ENCODE data around the gene PPFIBP2. TPM values are rescaled to one million over a fixed set of nuclear protein-coding genes. Genes with fewer than 3 reads are reported as not detected.
A peak's percentile ranks its signal among the peaks of the same experiment; 100 is the strongest.

The PPFIBP2 gene
- total RNA-seq, 4 donors from 2014 or later = 68.2 to 139 (median 76.2) TPM

DNA sequence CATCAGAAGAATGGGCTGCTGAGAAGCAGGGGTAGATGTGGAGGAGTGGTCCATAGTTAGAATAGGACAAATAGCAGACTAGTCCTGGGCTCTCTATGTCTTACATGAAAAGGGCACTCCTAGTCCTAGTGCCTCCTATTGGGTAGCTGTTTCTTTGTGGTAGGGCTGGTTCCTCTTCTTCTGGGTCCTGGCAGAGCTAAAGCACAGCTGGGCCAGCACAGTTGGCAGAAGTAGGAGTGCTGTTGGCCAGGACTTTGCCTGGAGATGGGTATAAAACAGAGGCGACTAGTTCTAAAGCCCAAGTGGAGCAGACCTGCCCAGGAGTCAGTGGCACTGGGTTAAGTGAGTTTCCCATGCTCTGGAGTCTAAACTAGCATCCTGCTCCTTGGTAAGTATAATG is 55.2 kb downstream of the PPFIBP2 start:
- TF ChIP-seq, protein P1, sequence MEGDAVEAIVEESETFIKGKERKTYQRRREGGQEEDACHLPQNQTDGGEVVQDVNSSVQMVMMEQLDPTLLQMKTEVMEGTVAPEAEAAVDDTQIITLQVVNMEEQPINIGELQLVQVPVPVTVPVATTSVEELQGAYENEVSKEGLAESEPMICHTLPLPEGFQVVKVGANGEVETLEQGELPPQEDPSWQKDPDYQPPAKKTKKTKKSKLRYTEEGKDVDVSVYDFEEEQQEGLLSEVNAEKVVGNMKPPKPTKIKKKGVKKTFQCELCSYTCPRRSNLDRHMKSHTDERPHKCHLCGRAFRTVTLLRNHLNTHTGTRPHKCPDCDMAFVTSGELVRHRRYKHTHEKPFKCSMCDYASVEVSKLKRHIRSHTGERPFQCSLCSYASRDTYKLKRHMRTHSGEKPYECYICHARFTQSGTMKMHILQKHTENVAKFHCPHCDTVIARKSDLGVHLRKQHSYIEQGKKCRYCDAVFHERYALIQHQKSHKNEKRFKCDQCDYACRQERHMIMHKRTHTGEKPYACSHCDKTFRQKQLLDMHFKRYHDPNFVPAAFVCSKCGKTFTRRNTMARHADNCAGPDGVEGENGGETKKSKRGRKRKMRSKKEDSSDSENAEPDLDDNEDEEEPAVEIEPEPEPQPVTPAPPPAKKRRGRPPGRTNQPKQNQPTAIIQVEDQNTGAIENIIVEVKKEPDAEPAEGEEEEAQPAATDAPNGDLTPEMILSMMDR (IDR thresholded peaks at IDR 0.05) = no peak
- TF ChIP-seq POLR2A (IDR thresholded peaks at IDR 0.05) = no peak
- no peak for TF ChIP-seq POLR2AphosphoS5 (IDR thresholded peaks at IDR 0.05)
- no peak for TF ChIP-seq EP300 (IDR thresholded peaks at IDR 0.05)
- DNase-seq (ENCODE audit: low spot score in 2 of 2) = no peak
- H3K36me3 ChIP-seq = peaks cover 21% of the 10 kb centered on the region
- H3K4me3 ChIP-seq = no peak overlapping the region
- H3K4me1 ChIP-seq = peaks cover 49% of the 10 kb centered on the region
- 33% methylated on average over 1 of the region's 1 CpG for WGBS
- H3K27ac ChIP-seq = no peak overlapping the region
- no peaks in the 10 kb centered on the region for H3K27me3 ChIP-seq
- H3K9me3 ChIP-seq = no peaks in the 10 kb centered on the region

DNA sequence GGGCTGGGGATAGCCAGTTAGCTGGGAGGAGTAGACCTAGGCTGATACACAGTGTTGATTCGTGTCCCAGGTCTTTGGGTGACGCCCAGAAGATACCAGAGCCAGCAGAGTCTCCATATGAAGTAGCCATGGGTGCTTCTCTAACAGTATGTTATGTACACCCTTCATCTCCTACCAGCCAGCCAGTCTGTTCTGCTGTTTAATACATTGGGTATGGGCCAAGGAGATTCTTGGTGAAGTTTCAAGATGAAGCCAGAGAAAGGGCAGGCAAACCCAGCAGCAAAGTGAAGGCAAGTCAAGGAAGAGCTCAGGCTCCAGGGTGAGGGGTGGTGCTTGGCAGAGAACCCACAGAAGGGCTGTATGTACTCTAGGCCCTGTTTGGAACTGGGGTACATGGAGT is 56.4 kb downstream of the PPFIBP2 start:
- H3K27me3 ChIP-seq = no peaks in the 10 kb centered on the region
- no peak overlapping the region for H3K4me3 ChIP-seq
- TF ChIP-seq POLR2A (IDR thresholded peaks at IDR 0.05) = no peak
- TF ChIP-seq, protein P1 (IDR thresholded peaks at IDR 0.05) = no peak
- TF ChIP-seq POLR2AphosphoS5 (IDR thresholded peaks at IDR 0.05) = no peak
- no peak for TF ChIP-seq EP300 (IDR thresholded peaks at IDR 0.05)
- H3K27ac ChIP-seq = no peak overlapping the region
- DNase-seq (ENCODE audit: low spot score in 2 of 2) = no peak
- H3K4me1 ChIP-seq = peaks cover 58% of the 10 kb centered on the region
- no peaks in the 10 kb centered on the region for H3K9me3 ChIP-seq
- peaks cover 19% of the 10 kb centered on the region for H3K36me3 ChIP-seq
- WGBS = 55% methylated on average over 2 of the region's 2 CpGs

DNA sequence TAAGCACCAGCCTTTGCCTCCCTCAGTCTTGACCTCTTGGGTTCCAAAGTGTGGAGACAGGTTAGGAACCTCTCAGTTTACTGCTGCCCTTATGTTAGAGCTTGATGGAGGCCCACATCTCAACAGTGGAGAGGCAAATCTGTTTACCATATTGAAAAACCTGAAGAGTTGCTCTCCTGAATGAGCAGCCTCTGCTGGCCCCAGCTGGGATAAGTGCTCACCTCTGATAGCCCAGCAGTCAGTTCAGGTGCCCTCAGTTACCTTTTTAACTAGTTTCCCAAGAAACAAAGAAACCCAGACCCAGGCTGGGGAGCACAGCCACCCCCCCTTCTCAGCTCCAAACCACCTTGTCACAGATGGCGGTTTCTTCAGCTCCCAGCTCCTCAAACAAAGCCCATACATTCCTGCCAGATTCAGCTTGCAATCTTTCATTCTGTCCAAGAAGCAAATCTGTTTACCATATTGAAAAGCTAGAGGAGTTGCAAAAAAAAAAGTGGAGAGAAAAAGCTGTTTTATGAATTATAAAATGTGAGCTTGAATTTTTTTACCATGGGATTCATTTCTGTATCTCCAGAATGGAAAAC is 57.2 kb downstream of the PPFIBP2 start:
- no peak for DNase-seq (ENCODE audit: low spot score in 2 of 2)
- H3K4me3 ChIP-seq = no peak overlapping the region
- no peaks in the 10 kb centered on the region for H3K27me3 ChIP-seq
- H3K4me1 ChIP-seq = peaks cover 66% of the 10 kb centered on the region
- peaks cover 11% of the 10 kb centered on the region for H3K36me3 ChIP-seq
- TF ChIP-seq, protein P1 (IDR thresholded peaks at IDR 0.05) = no peak
- TF ChIP-seq POLR2AphosphoS5 (IDR thresholded peaks at IDR 0.05) (no peak), POLR2A (IDR thresholded peaks at IDR 0.05) (no peak), EP300 (IDR thresholded peaks at IDR 0.05) (no peak)
- no peak overlapping the region for H3K27ac ChIP-seq
- 62% methylated on average over 1 of the region's 1 CpG for WGBS
- H3K9me3 ChIP-seq = no peaks in the 10 kb centered on the region

DNA sequence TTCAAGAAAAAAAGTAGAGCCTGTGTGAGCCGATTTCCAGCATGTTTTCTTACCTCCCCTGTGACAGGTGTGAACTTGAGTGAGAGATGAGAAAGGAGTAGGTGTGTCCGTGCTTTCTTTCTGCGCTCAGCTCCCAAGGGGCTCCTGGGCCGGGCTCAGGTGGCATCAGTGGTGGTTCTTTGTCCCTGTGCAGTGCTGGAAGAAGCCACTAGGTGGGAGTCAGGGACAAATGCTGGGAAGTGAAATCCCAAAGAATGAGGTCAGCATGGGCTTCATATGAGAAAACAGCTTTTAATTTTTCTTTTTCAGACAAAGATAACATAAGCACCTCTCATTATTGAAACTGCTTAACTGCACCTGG is 57.8 kb downstream of the PPFIBP2 start:
- H3K9me3 ChIP-seq = no peaks in the 10 kb centered on the region
- no peak for DNase-seq (ENCODE audit: low spot score in 2 of 2)
- H3K4me1 ChIP-seq = peaks cover 72% of the 10 kb centered on the region
- no peak overlapping the region for H3K4me3 ChIP-seq
- H3K27ac ChIP-seq = peak overlapping the region; percentile 64
- TF ChIP-seq POLR2A (IDR thresholded peaks at IDR 0.05) (no peak), POLR2AphosphoS5 (IDR thresholded peaks at IDR 0.05) (peak in 1 of 3 donors; percentile 3), EP300 (IDR thresholded peaks at IDR 0.05) (no peak)
- TF ChIP-seq, protein P1 (IDR thresholded peaks at IDR 0.05) = peak; percentile 87 to 91
- WGBS = 4% methylated on average over 4 of the region's 4 CpGs
- H3K36me3 ChIP-seq = peaks cover 7% of the 10 kb centered on the region
- no peaks in the 10 kb centered on the region for H3K27me3 ChIP-seq

DNA sequence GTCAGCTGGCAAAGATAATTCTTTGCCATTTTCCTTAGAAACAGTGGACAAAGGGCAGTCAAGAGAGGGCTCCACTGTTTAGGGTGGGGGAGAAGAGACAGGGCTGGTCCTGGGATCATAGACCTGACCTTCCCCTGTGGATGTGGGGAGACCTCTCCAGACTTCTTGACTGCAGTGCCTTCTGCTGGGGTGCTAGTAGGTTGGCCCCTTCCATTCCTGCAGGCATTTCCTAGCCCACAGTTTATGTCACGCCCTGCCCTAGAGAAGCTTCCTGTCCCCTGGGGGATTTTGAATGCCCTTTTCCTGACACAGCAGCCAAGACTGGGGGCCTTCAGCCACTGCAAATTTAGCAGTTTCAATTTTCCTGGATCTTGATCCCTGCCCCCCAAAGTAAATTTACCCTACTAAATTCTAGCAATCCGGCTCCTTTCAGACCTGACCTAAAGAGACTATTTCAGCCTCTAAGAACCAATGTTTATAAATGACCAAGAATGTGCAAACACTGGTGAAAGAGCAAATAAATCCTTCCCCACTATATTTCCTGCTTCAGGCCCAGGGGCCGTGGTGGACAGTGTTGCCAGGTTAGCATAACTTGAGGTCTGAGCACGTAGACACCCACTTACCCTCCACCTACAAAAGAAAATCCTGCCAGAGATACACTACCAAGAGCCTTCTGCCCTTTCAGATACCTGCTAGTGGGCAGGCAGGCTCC is 58.4 kb downstream of the PPFIBP2 start:
- Histone ChIP-seq H3K27me3 (no peaks in the 10 kb centered on the region), H3K27ac (peak overlapping the region; percentile 64), H3K4me3 (no peak overlapping the region), H3K4me1 (peaks cover 77% of the 10 kb centered on the region), H3K9me3 (no peaks in the 10 kb centered on the region), H3K36me3 (peaks cover 7% of the 10 kb centered on the region)
- TF ChIP-seq POLR2AphosphoS5 (IDR thresholded peaks at IDR 0.05) = no peak
- TF ChIP-seq, protein P1 (IDR thresholded peaks at IDR 0.05) = no peak
- no peak for TF ChIP-seq POLR2A (IDR thresholded peaks at IDR 0.05)
- no peak for TF ChIP-seq EP300 (IDR thresholded peaks at IDR 0.05)
- DNase-seq (ENCODE audit: low spot score in 2 of 2) = no peak
- 68% methylated on average over 4 of the region's 4 CpGs for WGBS
